GM21576 (cell line): ENCODE measurements around the gene KLHDC4.

Experiments
- ATAC-seq: cut with Tn5 transposase; IDR thresholded peaks from one replicate; pipeline ENCODE4 v1.9.1; 2021; ENCODE audit warnings: mild to moderate bottlenecking, moderate library complexity; ENCODE audit not compliant: unreplicated experiment

Gene KLHDC4

DNA sequence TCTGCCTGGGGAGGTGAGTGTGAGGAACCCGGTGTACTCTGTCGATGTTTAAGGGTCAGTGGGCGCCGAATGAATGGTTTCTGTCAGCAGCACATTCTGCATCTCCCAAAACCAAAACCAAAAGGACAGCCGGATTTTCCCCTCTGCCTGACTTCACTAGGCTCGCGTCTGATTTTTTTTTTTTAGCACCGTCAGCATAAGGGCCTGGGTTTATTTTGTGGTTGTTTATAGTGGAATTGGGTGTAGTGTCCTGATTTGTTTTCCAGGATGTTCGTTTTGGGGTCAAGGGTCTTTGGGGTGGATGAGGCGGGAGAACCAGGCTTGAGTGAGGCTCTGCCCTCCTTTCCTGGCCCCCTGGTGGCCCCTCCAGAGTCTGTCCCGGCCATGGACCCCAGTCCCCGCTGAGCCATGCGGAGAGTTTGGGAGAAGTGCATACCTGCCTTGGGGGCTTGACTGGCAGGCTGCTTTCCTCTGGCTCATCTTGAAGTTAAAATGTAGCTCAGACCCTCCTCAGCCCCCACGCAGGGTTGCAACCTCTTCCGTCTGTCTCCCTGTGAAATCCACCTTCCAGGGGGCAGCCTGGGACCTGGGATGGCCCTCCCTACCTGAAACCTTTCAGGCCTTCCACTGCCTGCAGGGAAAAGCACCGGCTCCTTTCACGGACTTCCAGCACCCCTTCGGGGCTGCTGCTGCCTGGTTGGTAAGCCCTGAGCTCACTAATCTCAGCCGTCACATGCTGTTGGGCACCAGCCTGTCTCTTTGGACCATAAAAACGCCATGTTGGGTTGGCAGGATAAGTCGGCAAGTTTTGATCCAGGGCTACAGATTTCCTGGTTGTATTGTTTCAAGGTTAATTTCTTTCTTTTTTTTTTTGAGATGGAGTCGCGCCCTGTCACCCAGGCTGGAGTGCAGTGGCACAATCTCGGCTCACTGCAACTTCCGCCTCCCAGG lies 103.3 kb downstream of the KLHDC4 start:
- ATAC-seq: no peak

DNA sequence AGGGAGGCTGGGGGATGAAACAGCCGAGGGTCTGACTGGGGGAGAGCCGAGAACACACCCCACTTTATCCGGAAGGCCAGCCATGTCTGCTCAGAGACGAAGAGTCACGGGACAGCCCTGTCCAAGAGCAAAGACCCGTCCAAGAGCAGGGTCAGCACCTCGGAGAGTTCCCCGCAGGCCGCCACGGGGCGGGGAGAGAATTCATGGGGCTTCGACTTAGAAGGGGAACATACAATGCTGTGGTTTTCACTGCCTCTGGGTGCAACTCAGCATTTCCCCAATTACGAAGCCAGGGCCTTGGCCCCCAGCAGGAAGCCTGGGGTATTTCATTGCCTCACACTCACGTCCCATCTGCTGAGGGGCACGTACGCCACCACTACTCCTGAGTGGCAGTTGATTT lies 104.2 kb downstream of the KLHDC4 start:
- ATAC-seq: no peak

DNA sequence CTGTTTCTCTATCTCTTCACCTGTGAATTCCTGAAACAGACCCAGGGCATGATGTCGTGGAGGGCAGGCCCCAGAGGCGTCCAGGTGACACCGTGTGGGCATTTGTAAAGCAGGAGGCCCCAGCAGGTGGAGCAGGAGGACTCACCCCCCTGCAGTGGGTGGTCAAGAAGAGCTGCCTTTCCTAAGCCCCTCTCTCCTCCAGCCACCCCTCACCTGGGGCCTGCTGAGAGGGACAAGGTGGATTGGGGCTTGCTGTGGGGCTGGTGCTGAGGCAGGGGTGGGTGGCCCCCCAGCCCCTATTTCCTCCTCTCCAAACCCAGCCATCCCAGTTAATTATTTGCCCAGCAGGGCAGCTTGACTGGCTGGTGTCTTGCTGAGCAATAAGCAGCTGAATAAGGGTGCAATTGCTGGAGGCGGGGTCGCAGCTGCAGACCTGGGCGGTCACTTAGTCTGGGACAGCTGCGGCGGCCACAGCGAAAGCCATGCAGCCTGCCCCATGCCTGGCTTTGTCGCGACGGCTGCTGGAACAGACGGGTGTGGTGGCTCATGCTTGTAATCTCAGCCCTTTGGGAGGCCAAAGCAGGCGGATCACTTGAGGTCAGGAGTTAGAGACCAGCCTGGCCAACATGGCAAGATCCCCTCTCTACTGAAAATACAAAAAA lies 107.1 kb downstream of the KLHDC4 start:
- no peak for ATAC-seq
